Measurements from ENCODE around the gene ZNF428. TPM values are rescaled to one million over a fixed set of nuclear protein-coding genes. Genes with fewer than 3 reads are reported as not detected.

The ZNF428 gene
- total and polyA plus RNA-seq, 2 of the 8 experiments (the other 6 are each of a cell fraction or from before 2014, with no cell fraction given) = 7.8 to 16.7 TPM

GRCh38 chr19:43560687-43561086 is 58.7 kb downstream of the ZNF428 start:
- Histone ChIP-seq H3K79me1 (ENCODE audit: low read depth, low read length) (no peaks in the 10 kb centered on the region; the same call in 1 of the 2 replicates), H2BK5ac (ENCODE audit: low read depth, low read length) (no peak overlapping the region), H3K14ac (ENCODE audit: insufficient read length) (no peak overlapping the region), H4K5ac (ENCODE audit: insufficient read length, low read depth, low read length) (no peak overlapping the region), H3K79me2 (ENCODE audit: control insufficient read depth in 1 of 2, insufficient read depth in 2 of 2, low read length in 2 of 2) (no peaks in the 10 kb centered on the region), H2BK12ac (ENCODE audit: low read depth, low read length) (no peak overlapping the region), H3K27ac (ENCODE audit: low read depth, low read length) (no peak overlapping the region), H3K9ac (replicated peaks in 1 of 4; ENCODE audit: extremely low read depth in 1 of 4, low read depth in 3 of 4, low read length in 3 of 4) (no peak overlapping the region), H3K23me2 (ENCODE audit: low read depth, low read length) (no peaks in the 10 kb centered on the region), H4K91ac (replicated peaks; ENCODE audit: insufficient read length, low read length) (no peak overlapping the region), H3K4me2 (ENCODE audit: insufficient read depth in 1 of 2, low read depth in 2 of 2, low read length in 2 of 2) (no peak overlapping the region), H3K23ac (ENCODE audit: insufficient read length) (no peak overlapping the region), H3K4me1 (replicated peaks in 1 of 4; ENCODE audit: control insufficient read depth in 3 of 4, insufficient read depth in 4 of 4, low read length in 3 of 4) (no peaks in the 10 kb centered on the region), H3K18ac (ENCODE audit: extremely low read depth, low read length) (no peak overlapping the region), H3K4ac (replicated peaks; ENCODE audit: insufficient read length, low read depth, low read length) (no peak overlapping the region), H3K27me3 (replicated peaks in 1 of 4; ENCODE audit: control insufficient read depth in 3 of 4, extremely low read depth in 1 of 4, insufficient read depth in 3 of 4, low read length in 3 of 4) (no peaks in the 10 kb centered on the region), H3K56ac (replicated peaks; ENCODE audit: insufficient read length, low read depth, low read length) (no peak overlapping the region), H2BK15ac (ENCODE audit: low read length) (no peak overlapping the region), H4K8ac (ENCODE audit: extremely low read depth, insufficient read depth, low read length) (no peak overlapping the region), H3K4me3 (ENCODE audit: extremely low read depth in 1 of 4, insufficient read depth in 2 of 4, low read depth in 3 of 4, low read length in 4 of 4) (no peak overlapping the region), H4K20me1 (replicated peaks in 1 of 2; ENCODE audit: control insufficient read depth in 1 of 2, insufficient read depth in 2 of 2, low read length in 2 of 2) (peaks cover 0 to 8% of the 10 kb centered on the region in 2 experiments), H3K36me3 (ENCODE audit: control insufficient read depth in 2 of 4, insufficient read depth in 4 of 4, low read length in 3 of 4) (peaks cover 0 to 8% (median 0%) of the 10 kb centered on the region in 4 experiments; a peak in 2 of 8 replicates), H2BK20ac (ENCODE audit: low read length) (no peak overlapping the region), H2BK120ac (replicated peaks; ENCODE audit: low read depth, low read length) (no peak overlapping the region), H2AK5ac (ENCODE audit: low read depth, low read length) (no peak overlapping the region), H3K9me3 (ENCODE audit: insufficient read depth in 2 of 2, low read depth in 1 of 2, low read length in 1 of 2) (no peaks in the 10 kb centered on the region), H2AFZ (ENCODE audit: low read length) (no peak overlapping the region)
- DNase-seq (ENCODE audit: low read depth in 1 of 2, low spot score in 2 of 2) = no peak
- no peak for FAIRE-seq
- WGBS, 2 experiments (ENCODE audit: extremely low coverage in 1 of 2, insufficient coverage in 1 of 2, insufficient read length in 1 of 2, insufficient replicate concordance in 2 of 2, low coverage in 1 of 2, low lambda C conversion rate in 2 of 2, missing lambda C conversion rate in 1 of 2) = 86% methylated on average over 6 of the region's 6 CpGs; no CpG with 5 or more reads in 1 of the 2 experiments
- CTCF ChIA-PET (ENCODE audit: partially characterized antibody) = interaction anchor here (0.8 to 10.7 kb wide), 6 partner anchors 10 to 40 kb away, joined by 3 to 122 read pairs (median 4); partner anchors contain the start of genes IRGQ, PINLYP, XRCC1 and ZNF575
- POLR2A ChIA-PET (ENCODE audit: partially characterized antibody) = no interaction called here
- no peak for TF ChIP-seq KDM1A (IDR thresholded peaks at IDR 0.05; ENCODE audit: borderline replicate concordance, low read length)
- peak; percentile 32 to 47 (median 39) for TF ChIP-seq CTCF (IDR thresholded peaks at IDR 0.05; ENCODE audit: control extremely low read depth in 1 of 3, insufficient read depth in 1 of 3, low read depth in 1 of 3, low read length in 3 of 3)
- TF ChIP-seq RAD21 (IDR thresholded peaks at IDR 0.05 in 1 of 2, conservative IDR thresholded peaks at IDR 0.05 in 1 of 2; ENCODE audit: low read depth in 2 of 2, low read length in 2 of 2) = peak in 1 of 2 experiments; percentile 31; a peak in 1 of 4 replicates
- 0 out of 2 replicates have a peak, but pooled peaks have one; percentile 53 for TF ChIP-seq CREB1 (IDR thresholded peaks at IDR 0.05)
